ENCODE measurements around the gene CA9.
A peak's percentile ranks its signal among the peaks of the same experiment; 100 is the strongest.

CA9 gene

GRCh38 chr9:35675732-35676392, 2.1 kb downstream of the CA9 start:
- no peak for DNase-seq

GRCh38 chr9:35679091-35679490, 5.4 kb downstream of the CA9 start:
- no peak for DNase-seq

- peak; percentile 30 for DNase-seq
These were observed 6.1 kb downstream of the CA9 start for GRCh38 chr9:35679766-35680330.

DNA sequence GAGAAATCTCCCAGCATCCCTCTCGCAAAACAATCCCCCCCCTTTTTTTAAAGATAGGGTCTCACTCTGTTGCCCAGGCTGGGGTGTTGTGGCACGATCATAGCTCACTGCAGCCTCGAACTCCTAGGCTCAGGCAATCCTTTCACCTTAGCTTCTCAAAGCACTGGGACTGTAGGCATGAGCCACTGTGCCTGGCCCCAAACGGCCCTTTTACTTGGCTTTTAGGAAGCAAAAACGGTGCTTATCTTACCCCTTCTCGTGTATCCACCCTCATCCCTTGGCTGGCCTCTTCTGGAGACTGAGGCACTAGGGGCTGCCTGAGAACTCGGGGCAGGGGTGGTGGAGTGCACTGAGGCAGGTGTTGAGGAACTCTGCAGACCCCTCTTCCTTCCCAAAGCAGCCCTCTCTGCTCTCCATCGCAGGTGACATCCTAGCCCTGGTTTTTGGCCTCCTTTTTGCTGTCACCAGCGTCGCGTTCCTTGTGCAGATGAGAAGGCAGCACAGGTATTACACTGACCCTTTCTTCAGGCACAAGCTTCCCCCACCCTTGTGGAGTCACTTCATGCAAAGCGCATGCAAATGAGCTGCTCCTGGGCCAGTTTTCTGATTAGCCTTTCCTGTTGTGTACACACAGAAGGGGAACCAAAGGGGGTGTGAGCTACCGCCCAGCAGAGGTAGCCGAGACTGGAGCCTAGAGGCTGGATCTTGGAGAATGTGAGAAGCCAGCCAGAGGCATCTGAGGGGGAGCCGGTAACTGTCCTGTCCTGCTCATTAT, 6.8 kb downstream of the CA9 start:
- DNase-seq: peak; percentile 69

GRCh38 chr9:35681341-35682002, 7.7 kb downstream of the CA9 start:
- peak; percentile 43 for DNase-seq

DNA sequence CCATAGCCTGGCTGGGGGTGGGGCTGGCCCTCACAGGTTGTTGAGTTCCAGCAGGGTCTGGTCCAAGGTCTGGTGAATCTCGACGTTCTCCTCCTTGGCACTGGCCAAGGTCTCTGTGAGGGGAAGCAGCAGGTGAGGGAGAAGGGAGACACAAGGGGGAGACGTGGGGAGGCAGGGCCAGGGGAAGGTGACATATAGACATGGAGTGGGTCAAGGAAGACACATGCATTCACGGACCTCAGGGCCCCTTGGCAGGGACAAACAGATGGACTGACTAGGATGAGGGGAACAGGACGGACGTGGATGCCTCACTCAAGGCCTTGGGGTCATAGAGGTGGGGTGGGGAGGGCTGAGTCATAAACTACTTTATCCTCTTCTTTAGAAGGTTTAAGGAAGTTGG, 8.3 kb downstream of the CA9 start:
- no peak for DNase-seq

- DNase-seq: no peak
These were observed 9.0 kb downstream of the CA9 start for GRCh38 chr9:35682520-35683315.

- DNase-seq: no peak
These were observed 9.6 kb downstream of the CA9 start for GRCh38 chr9:35683323-35683722.

DNA sequence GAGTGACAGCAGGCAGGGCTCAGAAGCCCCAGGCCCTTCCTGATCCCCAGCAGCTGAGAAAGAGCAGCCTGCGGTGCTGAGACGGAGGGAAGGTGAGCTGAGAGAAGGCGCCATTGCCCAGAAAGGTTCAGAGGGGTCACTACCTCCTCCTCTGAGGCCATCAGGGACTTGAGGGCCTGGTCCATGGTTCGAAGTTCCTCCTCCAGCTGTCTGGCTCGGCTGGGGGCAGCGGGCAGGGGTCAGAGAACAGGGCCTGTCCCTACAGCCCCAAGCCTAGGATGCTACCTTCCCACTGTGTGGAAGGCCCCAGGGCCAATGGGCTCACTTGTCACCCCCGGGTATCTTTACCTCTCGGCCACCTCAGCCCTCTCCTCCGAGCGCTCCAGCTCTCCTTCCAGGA, 11.2 kb downstream of the CA9 start:
- no peak for DNase-seq

DNA sequence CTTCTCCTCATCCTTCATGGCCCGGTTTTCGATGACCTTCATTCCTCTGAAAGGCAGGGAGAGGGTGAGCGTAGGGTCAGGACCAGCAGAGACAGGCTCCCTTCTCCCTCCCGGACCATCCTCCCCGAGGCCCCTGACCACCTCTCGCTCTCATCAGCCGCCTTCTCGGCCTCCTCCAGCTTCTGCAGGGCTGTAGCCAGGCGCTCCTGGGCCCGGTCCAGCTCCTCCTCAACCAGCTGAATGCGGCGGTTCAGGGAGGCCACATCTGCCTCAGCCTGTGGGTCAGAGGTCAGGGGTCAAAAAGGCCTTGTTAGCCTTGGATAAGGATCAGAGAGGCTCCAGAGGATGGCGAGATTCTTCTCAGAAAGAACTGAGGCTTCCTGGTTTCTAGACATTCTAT, 11.8 kb downstream of the CA9 start:
- DNase-seq: no peak

DNA sequence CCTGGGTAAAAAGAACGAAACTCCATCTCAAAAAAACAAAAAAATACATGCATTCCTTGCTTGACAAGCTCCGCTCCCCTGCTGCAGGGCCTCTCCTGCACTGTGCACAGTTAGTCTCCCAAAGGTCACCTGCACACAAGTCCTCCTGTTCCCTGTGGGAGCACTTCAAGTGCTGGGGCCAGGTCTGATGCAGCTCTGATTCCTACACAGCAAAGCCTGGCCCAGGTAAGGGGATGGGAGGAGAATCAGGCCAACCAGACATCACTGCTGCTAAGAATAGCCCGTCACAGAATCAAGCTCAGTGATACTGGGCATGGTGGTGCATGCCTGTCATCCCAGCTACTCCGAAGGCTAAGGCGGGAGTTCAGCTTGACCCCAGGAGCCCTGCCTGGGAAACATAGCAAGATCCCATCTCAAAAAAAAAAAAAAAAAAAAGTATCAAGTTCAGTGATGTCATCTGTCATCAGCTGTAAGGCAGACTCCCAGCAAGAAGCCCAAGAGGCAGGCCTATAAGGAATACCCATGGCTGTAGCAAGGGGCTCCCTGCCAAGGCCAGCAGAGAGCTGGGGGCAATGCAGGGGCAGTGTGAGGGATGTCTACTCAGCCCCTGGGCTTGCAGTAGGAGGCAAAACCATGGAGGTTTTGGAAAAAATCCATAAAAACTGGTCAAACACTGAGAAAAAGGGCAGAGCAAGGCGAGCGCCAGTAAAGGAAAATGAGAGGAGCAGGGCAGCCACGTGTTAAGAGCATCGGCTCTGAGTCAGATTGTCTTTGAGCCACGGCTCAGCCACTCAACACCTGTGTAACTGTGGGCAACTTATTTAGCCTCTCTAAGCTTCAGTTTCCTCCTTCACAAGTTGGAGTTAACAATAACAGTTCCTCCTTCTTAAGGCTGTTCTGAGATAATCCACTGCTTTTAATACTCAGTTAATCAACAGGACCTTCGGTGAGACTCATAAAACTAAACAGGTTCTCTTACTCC, 12.8 kb downstream of the CA9 start:
- peak; percentile 58 for DNase-seq

- DNase-seq: no peak
These were observed 13.6 kb downstream of the CA9 start for GRCh38 chr9:35687306-35687705.

DNA sequence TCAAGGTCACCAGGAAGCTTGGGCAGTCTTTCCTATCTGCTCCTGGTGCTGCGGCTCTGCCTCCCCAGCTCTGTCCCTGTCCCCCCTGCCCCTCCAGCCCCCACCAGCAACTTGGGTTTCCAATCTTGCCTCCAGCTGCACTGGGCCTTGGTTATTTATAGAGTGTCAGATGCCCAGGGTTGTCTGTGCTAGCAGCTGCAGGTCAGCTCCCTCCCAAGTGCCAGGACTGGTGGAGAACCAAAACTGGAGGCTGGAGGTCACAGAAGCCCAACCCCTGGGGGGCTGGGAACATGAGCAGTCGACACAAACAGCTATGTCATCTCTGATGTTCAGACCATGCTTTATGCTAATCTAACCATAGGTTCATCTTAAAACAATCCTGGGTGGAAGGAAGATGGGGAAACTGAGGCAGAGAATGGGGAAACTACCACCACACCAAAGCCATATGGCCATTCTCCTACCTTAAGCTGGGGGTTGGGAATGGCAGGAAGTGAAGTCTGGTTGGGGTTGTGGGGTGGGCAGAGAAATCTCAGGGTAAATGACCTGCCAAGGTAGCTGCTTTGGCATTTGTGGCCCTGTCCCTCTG, 14.3 kb downstream of the CA9 start:
- DNase-seq: no peak

- peak; percentile 76 for DNase-seq
These were observed 15.1 kb downstream of the CA9 start for GRCh38 chr9:35688558-35689541.

- peak; percentile 93 for DNase-seq
These were observed 16.0 kb downstream of the CA9 start, which contains the start of gene TPM2 for GRCh38 chr9:35689542-35690293. TSS of gene TPM2 (minus strand) at chr9:35689925. CDS start at chr9:35689817, 108 bp downstream.

- DNase-seq: no peak
These were observed 16.5 kb downstream of the CA9 start for GRCh38 chr9:35690294-35690613.

DNA sequence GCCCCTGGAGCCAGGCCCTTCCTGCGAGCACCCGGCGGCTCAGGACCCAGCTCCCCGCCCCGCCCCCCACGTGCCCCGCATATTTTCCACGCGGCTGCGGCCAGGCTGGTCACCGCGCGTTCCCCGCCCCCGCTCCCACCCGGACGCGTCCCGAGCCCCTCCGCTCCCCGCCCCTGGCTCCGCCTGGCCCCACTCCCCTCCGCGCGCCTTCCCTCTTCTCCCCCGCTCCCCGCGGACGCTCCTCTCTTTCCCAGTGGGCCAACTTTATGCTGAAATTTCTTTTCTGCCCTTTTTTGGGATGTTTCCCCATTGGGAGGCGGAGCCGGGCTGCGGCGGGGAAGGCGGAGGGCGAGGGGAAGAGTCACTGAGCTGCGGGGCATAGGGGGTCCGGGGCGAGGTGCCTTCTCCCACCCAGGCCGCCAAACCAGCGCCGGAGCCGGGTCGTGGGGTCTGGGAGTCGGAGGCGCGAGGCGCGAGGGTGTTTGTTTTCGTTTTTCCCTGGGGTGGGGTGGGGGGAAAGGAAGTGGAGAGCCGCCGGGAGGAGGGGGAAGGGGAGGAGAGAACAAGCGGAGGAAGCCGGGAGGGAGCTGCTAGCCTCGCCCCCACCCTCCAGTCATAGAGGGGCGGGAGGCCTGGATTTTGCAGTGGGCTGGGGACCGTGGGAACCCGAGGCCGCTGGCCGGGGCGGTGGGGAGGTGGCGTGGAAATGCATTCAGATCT, 17.0 kb downstream of the CA9 start:
- DNase-seq: peak; percentile 93

GRCh38 chr9:35691334-35691650, 17.6 kb downstream of the CA9 start:
- no peak for DNase-seq

All from fibroblast of skin of back (primary cell).